Tibial nerve (tissue), 4 donors: ENCODE results near the gene DMD. TPM values are rescaled to one million over a fixed set of nuclear protein-coding genes. Genes with fewer than 3 reads are reported as not detected.

Source experiments
- DNase-seq, 2 donors: peaks; one replicate each; pipeline ENCODE4 v3.0.0-alpha.2; 2019; ENCODE audit warnings: low spot score in 2 of 2
- H3K27ac ChIP-seq, 4 donors: fragments of 200-600 bp; sonication (generic) in 3 of 4; one replicate each; pipeline ENCODE4 v1.5.1; 2017 to 2019; ENCODE audit warnings: mild to moderate bottlenecking in 1 of 4
- H3K27me3 ChIP-seq, 2 donors: fragments of 200-600 bp; sonication (generic) in 1 of 2; one replicate each; pipeline versions ENCODE4 v1.5.1 to v1.6.0; 2017 to 2019
- H3K36me3 ChIP-seq, 3 donors: fragments of 200-600 bp; sonication (generic); one replicate each; pipeline ENCODE4 v1.5.1; 2018 to 2019
- H3K4me1 ChIP-seq, 4 donors: fragments of 200-600 bp; sonication (generic) in 3 of 4; one replicate each; pipeline ENCODE4 v1.5.1; 2017 to 2019
- H3K4me3 ChIP-seq, 4 donors: fragments of 200-600 bp; sonication (generic) in 3 of 4; one replicate each; pipeline ENCODE4 v1.5.1; 2017 to 2019; ENCODE audit warnings: mild to moderate bottlenecking in 1 of 4, moderate library complexity in 1 of 4
- H3K9me3 ChIP-seq, 4 donors: fragments of 200-600 bp; sonication (generic) in 3 of 4; one replicate each; pipeline ENCODE4 v1.5.1; 2017 to 2019
- CTCF ChIP-seq, 5 experiments: fragments of 200-600 bp in 3 of 5; fragments of 450-650 bp in 2 of 5; sonication (generic) in 3 of 5; IDR thresholded peaks; one replicate each; pipeline ENCODE4 v1.5.1; 2016 to 2019; ENCODE audit warnings: antibody characterized with exemption in 5 of 5, mild to moderate bottlenecking in 3 of 5, moderate library complexity in 2 of 5
- EP300 ChIP-seq, 2 donors: sonication (generic); formaldehyde crosslinking; IDR thresholded peaks; one replicate each; pipeline ENCODE4 v1.6.1; 2017; ENCODE audit warnings: antibody characterized with exemption in 2 of 2, mild to moderate bottlenecking in 1 of 2
- POLR2A ChIP-seq, 2 donors: fragments of 450-650 bp; IDR thresholded peaks; one replicate each; pipeline ENCODE4 v1.6.1; 2017; ENCODE audit warnings: antibody characterized with exemption in 2 of 2, mild to moderate bottlenecking in 2 of 2, moderate library complexity in 2 of 2
- WGBS, 2 donors: methylation state at CpG; one replicate each; pipeline ENCODE4 v1.1.5; 2018; 5-methylcytosine and 5-hydroxymethylcytosine counted together
- total RNA-seq, 4 donors: library from RNA; depleted of rRNA; stranded (reverse); fragments of >200 nt; gene quantifications; one replicate each; pipeline ENCODE4 v1.1.0, GENCODE V29; 2016

The DMD gene
- total RNA-seq, 4 donors from 2014 or later = 156 to 345 (median 245) TPM

GRCh38 chrX:31222946-31223345 is 1988.4 kb downstream of the DMD start:
- TF ChIP-seq CTCF (IDR thresholded peaks at IDR 0.05) = no peak
- no peak for TF ChIP-seq EP300 (IDR thresholded peaks at IDR 0.05)
- no peak for TF ChIP-seq POLR2A (IDR thresholded peaks at IDR 0.05)
- Histone ChIP-seq H3K4me1 (peaks cover 0 to 24% (median 0%) of the 10 kb centered on the region in 4 donors), H3K27me3 (no peaks in the 10 kb centered on the region), H3K4me3 (no peak overlapping the region), H3K27ac (no peak overlapping the region), H3K36me3 (no peaks in the 10 kb centered on the region), H3K9me3 (no peaks in the 10 kb centered on the region)
- DNase-seq = no peak
- 56 to 58% methylated on average over 6 of the region's 6 CpGs for WGBS, 2 donors

GRCh38 chrX:31219174-31219573 is 1992.2 kb downstream of the DMD start:
- no peak for DNase-seq
- Histone ChIP-seq H3K9me3 (no peaks in the 10 kb centered on the region), H3K4me3 (no peak overlapping the region), H3K4me1 (peaks cover 0 to 36% (median 0%) of the 10 kb centered on the region in 4 donors), H3K27ac (no peak overlapping the region), H3K36me3 (no peaks in the 10 kb centered on the region), H3K27me3 (no peaks in the 10 kb centered on the region)
- TF ChIP-seq POLR2A (IDR thresholded peaks at IDR 0.05) (no peak), CTCF (IDR thresholded peaks at IDR 0.05) (no peak)
- 58 to 60% methylated on average over 6 of the region's 6 CpGs for WGBS, 2 donors

- Histone ChIP-seq H3K27ac (no peak overlapping the region), H3K36me3 (no peaks in the 10 kb centered on the region), H3K4me1 (peaks cover 0 to 27% (median 0%) of the 10 kb centered on the region in 4 donors), H3K27me3 (no peaks in the 10 kb centered on the region), H3K9me3 (no peaks in the 10 kb centered on the region), H3K4me3 (no peak overlapping the region)
- no peak for DNase-seq
- no peak for TF ChIP-seq POLR2A (IDR thresholded peaks at IDR 0.05)
- no peak for TF ChIP-seq EP300 (IDR thresholded peaks at IDR 0.05)
- TF ChIP-seq CTCF (IDR thresholded peaks at IDR 0.05) = no peak
- WGBS, 2 donors = 8 to 29% methylated on average over 2 of the region's 2 CpGs
Observed at GRCh38 chrX:31217084-31217483, 1994.3 kb downstream of the DMD start.

DNA sequence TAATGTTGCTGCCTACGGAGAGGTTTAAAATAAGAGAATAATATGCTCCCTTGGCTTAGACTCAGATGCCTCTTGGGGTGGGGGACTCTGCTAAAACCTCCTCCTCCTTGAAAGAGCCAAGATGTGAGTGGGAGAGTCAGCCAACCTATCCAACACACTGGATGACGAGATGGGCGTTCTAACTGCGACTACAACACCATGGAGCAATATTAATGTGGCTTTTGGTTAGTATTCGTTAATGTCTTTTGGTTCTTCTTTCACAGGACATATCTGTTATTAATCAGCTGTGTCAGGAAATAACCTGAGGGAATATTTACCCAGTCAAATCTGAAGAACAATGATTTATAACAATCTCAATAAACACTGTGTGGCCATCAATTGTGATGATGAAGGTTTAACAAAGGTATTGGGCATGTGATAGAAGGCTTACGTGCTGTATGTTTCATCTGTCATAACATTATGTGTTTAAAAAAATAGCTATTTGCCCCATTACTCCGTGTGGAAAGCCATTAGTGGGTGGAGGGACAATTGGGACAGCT is 1996.0 kb downstream of the DMD start:
- no peaks in the 10 kb centered on the region for H3K36me3 ChIP-seq
- no peak overlapping the region for H3K4me3 ChIP-seq
- 85 to 86% methylated on average over 7 of the region's 7 CpGs for WGBS, 2 donors
- no peak for TF ChIP-seq POLR2A (IDR thresholded peaks at IDR 0.05)
- TF ChIP-seq EP300 (IDR thresholded peaks at IDR 0.05) = no peak
- H3K4me1 ChIP-seq = peaks cover 0 to 15% (median 0%) of the 10 kb centered on the region in 4 donors
- no peak overlapping the region for H3K27ac ChIP-seq
- DNase-seq = no peak
- H3K27me3 ChIP-seq = no peaks in the 10 kb centered on the region
- no peaks in the 10 kb centered on the region for H3K9me3 ChIP-seq

- TF ChIP-seq EP300 (IDR thresholded peaks at IDR 0.05) (no peak), CTCF (IDR thresholded peaks at IDR 0.05) (peak in 4 of 5 experiments; percentile 12 to 37 (median 35)), POLR2A (IDR thresholded peaks at IDR 0.05) (no peak)
- H3K9me3 ChIP-seq = no peaks in the 10 kb centered on the region
- peaks cover 0 to 12% (median 1%) of the 10 kb centered on the region in 4 donors for H3K4me1 ChIP-seq
- no peak overlapping the region for H3K27ac ChIP-seq
- no peaks in the 10 kb centered on the region for H3K27me3 ChIP-seq
- DNase-seq = no peak
- H3K4me3 ChIP-seq = no peak overlapping the region
- H3K36me3 ChIP-seq = no peaks in the 10 kb centered on the region
Observed at GRCh38 chrX:31213941-31214340, 1997.4 kb downstream of the DMD start.
